KMS-11 (cell line): ENCODE data around the gene AQR.

ENCODE experiments used
- H2AFZ ChIP-seq: fragments of 200-600 bp; sonication (generic); 2 replicates; pipeline ENCODE4 v1.6.1; 2016; ENCODE audit warnings: antibody characterized with exemption, mixed run types, low read depth
- H3K27ac ChIP-seq: fragments of 200-600 bp; sonication (generic); 2 replicates; pipeline ENCODE4 v1.6.1; 2016; ENCODE audit warnings: mild to moderate bottlenecking, mixed run types
- H3K27me3 ChIP-seq: fragments of 200-600 bp; sonication (generic); 2 replicates; pipeline ENCODE4 v1.6.1; 2017; ENCODE audit warnings: mild to moderate bottlenecking, low read depth, mixed run types, moderate library complexity; ENCODE audit not compliant: insufficient read depth
- H3K36me3 ChIP-seq: fragments of 200-600 bp; sonication (generic); 2 replicates; pipeline ENCODE4 v1.6.1; 2017; ENCODE audit warnings: mild to moderate bottlenecking, mixed run types; ENCODE audit not compliant: insufficient read depth
- H3K4me1 ChIP-seq: fragments of 200-600 bp; sonication (generic); 2 replicates; pipeline ENCODE4 v1.6.1; 2016; ENCODE audit warnings: mild to moderate bottlenecking, low read depth, mixed run types; ENCODE audit not compliant: poor library complexity, severe bottlenecking
- H3K4me2 ChIP-seq: fragments of 200-600 bp; sonication (generic); 2 replicates; pipeline ENCODE4 v1.7.0; 2016; ENCODE audit warnings: mild to moderate bottlenecking, mixed run types
- H3K4me3 ChIP-seq: fragments of 200-600 bp; sonication (generic); IDR thresholded peaks from 2 replicates; pipeline ENCODE4 v1.6.1; 2017; ENCODE audit warnings: low read depth, low read length, mixed read lengths; ENCODE audit not compliant: insufficient read depth
- H3K79me2 ChIP-seq: fragments of 200-600 bp; sonication (generic); 2 replicates; pipeline ENCODE4 v1.6.1; 2016; ENCODE audit warnings: low read depth, mixed run types; ENCODE audit not compliant: insufficient read depth
- H3K9ac ChIP-seq: fragments of 200-600 bp; sonication (generic); 2 replicates; pipeline ENCODE4 v1.6.1; 2016; ENCODE audit warnings: mild to moderate bottlenecking, mixed run types
- H4K20me1 ChIP-seq: fragments of 200-600 bp; sonication (generic); 2 replicates; pipeline ENCODE4 v1.6.1; 2016; ENCODE audit warnings: mild to moderate bottlenecking, mixed run types; ENCODE audit not compliant: insufficient read depth
- TF ChIP-seq, protein P1 (sequence below): fragments of 200-600 bp; sonication (generic); conservative IDR thresholded peaks from 2 replicates; pipeline ENCODE4 v1.6.1; 2017; ENCODE audit warnings: low read depth, mild to moderate bottlenecking, antibody characterized with exemption, low read length, moderate library complexity, mixed read lengths

AQR gene

DNA sequence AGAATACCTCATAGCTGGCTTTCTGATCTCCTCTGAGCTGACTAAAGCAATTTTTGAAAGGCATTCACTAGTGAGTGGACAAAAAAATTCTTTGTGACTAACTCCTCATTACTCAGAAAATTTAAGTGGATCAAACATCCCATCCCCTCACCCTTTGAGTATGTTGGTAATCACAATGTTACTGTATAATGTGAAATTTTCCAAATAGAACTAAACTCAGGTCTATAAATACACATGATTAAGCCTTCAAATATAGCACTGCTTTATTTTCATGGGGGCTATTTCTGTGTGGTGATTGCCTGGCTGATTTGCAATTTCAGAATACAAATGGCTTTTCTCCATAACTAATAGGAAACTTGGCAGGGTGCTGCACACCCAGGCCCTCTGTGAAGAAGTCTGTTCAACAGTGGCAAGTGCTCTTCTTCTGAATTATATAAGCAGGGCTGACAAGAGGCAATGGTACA lies 128.2 kb downstream of the AQR start:
- TF ChIP-seq, protein P1, sequence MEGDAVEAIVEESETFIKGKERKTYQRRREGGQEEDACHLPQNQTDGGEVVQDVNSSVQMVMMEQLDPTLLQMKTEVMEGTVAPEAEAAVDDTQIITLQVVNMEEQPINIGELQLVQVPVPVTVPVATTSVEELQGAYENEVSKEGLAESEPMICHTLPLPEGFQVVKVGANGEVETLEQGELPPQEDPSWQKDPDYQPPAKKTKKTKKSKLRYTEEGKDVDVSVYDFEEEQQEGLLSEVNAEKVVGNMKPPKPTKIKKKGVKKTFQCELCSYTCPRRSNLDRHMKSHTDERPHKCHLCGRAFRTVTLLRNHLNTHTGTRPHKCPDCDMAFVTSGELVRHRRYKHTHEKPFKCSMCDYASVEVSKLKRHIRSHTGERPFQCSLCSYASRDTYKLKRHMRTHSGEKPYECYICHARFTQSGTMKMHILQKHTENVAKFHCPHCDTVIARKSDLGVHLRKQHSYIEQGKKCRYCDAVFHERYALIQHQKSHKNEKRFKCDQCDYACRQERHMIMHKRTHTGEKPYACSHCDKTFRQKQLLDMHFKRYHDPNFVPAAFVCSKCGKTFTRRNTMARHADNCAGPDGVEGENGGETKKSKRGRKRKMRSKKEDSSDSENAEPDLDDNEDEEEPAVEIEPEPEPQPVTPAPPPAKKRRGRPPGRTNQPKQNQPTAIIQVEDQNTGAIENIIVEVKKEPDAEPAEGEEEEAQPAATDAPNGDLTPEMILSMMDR: no peak
- no peaks in the 10 kb centered on the region for H3K4me1 ChIP-seq
- H2AFZ ChIP-seq: no peak overlapping the region
- no peaks in the 10 kb centered on the region for H3K36me3 ChIP-seq
- no peak overlapping the region for H3K27ac ChIP-seq
- no peaks in the 10 kb centered on the region for H3K27me3 ChIP-seq
- H3K9ac ChIP-seq: no peak overlapping the region
- no peak overlapping the region for H3K4me3 ChIP-seq
- no peaks in the 10 kb centered on the region for H4K20me1 ChIP-seq
- no peaks in the 10 kb centered on the region for H3K79me2 ChIP-seq
- no peak overlapping the region for H3K4me2 ChIP-seq

DNA sequence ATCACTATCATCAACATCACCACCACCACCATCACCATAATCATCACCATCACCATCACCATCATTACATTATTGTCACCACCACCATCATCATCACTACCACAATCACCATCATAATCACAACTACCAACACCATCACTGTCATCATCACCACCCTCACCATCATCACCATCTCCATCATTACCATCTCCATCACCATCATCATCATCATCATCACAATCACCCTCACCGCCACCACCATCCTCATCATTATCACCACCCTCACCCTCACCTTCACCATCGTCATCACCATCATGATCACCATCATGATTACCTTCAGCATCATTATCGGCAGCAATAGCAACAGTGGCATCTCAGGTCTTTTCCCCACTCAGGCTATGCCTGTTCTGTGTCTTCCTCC lies 131.3 kb downstream of the AQR start:
- H3K36me3 ChIP-seq: no peaks in the 10 kb centered on the region
- H3K79me2 ChIP-seq: no peaks in the 10 kb centered on the region
- H2AFZ ChIP-seq: no peak overlapping the region
- H3K9ac ChIP-seq: no peak overlapping the region
- no peak overlapping the region for H3K4me2 ChIP-seq
- no peak overlapping the region for H3K27ac ChIP-seq
- H3K27me3 ChIP-seq: no peaks in the 10 kb centered on the region
- no peak overlapping the region for H3K4me3 ChIP-seq
- TF ChIP-seq, protein P1: no peak
- no peaks in the 10 kb centered on the region for H4K20me1 ChIP-seq
- H3K4me1 ChIP-seq: no peaks in the 10 kb centered on the region

DNA sequence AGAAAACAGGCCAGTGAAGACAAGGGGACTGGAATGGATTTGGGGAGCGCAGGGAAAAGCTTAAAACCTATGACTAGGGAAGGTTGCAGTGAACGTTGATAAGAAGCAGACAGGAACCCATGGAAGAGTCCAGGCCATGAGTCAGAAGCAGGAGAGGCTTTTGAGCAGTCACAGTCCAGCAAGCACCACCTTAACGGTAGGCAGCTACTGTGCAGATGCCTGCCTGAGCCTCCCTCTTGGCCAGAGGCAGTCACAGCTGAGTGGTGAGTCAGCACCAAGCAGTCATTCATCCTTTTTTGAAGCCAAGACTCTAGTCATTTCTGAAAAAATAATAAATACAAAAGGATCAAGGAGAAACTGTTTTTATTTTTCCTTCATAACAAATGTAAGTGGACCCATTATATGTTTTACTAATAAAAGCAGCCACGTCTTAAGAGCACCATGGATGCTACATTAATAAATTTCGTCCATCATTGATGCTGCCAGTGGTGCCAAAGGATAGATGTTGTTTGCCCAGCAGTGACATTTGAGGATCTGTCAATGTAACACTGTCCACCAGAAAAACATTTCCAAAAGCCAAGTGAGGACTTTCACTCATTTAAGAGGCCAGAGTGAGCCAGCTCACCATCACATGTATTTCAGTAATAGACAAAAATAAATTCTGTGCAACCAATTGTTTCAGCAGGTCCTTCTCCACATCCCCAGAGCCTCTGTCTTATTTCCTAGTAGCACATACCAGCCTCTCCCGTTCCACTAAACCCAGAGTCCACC lies 132.1 kb downstream of the AQR start:
- no peak overlapping the region for H3K27ac ChIP-seq
- H3K4me3 ChIP-seq: no peak overlapping the region
- H3K27me3 ChIP-seq: no peaks in the 10 kb centered on the region
- TF ChIP-seq, protein P1: no peak
- H3K4me1 ChIP-seq: no peaks in the 10 kb centered on the region
- H4K20me1 ChIP-seq: no peaks in the 10 kb centered on the region
- no peak overlapping the region for H2AFZ ChIP-seq
- H3K79me2 ChIP-seq: no peaks in the 10 kb centered on the region
- H3K4me2 ChIP-seq: no peak overlapping the region
- no peaks in the 10 kb centered on the region for H3K36me3 ChIP-seq
- H3K9ac ChIP-seq: no peak overlapping the region

DNA sequence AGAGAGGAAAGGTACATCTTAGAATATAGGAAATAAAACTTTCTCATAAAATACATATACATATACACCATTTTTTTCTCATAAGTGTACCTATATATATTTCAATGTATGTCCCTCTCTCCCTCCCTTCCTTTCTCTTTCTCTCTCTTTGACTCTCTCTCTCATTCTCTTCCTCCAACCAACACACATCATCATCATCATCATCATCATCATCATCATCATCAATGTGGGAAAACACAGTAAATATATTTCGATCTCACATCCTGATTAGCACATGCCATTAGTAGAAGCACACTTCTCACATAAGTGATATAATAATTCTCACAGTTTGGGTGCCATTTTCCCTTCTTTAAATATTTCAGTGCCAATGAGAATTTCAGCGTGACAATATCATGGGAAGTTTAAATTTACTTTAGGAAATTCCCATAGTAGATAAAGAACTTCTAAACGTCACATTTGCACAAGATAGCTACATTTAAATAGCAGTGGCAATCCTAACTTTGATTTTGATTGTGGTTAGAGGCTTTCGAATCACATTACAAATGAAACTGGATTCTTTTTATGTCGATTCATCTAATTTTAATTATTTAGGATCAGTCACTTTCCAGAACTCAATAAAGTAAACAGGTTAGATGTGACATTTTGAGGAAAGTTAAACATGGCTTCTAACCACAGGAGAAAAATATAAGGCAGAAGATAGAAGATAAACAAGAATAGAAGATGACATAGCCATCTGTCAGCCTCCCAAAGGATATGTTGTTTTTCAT lies 141.2 kb downstream of the AQR start:
- Histone ChIP-seq H3K79me2 (no peaks in the 10 kb centered on the region), H2AFZ (no peak overlapping the region), H3K4me3 (no peak overlapping the region), H3K36me3 (no peaks in the 10 kb centered on the region), H3K4me2 (no peak overlapping the region), H3K27ac (no peak overlapping the region), H4K20me1 (no peaks in the 10 kb centered on the region), H3K27me3 (no peaks in the 10 kb centered on the region), H3K9ac (no peak overlapping the region), H3K4me1 (no peaks in the 10 kb centered on the region)
- TF ChIP-seq, protein P1: no peak
